Adrenal gland (tissue), 5 donors: ENCODE data around the gene GPR101.

Experiments
- POLR2A ChIP-seq, 2 donors: fragments of 450-650 bp; IDR thresholded peaks; one replicate each; pipeline ENCODE4 v1.6.1; 2017; ENCODE audit warnings: antibody characterized with exemption in 2 of 2, mild to moderate bottlenecking in 2 of 2, moderate library complexity in 1 of 2
- TF ChIP-seq, protein P1 (sequence below), 6 experiments: fragments of 450-650 bp in 4 of 6; fragments of 200-600 bp in 2 of 6; sonication (generic) in 1 of 6; IDR thresholded peaks; 1 replicate in 5 of 6; 2 replicates in 1 of 6; pipeline versions ENCODE4 v1.5.1 to v1.8.0; 2016 to 2021; ENCODE audit warnings: antibody characterized with exemption in 6 of 6, mild to moderate bottlenecking in 2 of 6, moderate library complexity in 1 of 6
- donor health status: DM: no; HTN: no; CAD: no.

DNA sequence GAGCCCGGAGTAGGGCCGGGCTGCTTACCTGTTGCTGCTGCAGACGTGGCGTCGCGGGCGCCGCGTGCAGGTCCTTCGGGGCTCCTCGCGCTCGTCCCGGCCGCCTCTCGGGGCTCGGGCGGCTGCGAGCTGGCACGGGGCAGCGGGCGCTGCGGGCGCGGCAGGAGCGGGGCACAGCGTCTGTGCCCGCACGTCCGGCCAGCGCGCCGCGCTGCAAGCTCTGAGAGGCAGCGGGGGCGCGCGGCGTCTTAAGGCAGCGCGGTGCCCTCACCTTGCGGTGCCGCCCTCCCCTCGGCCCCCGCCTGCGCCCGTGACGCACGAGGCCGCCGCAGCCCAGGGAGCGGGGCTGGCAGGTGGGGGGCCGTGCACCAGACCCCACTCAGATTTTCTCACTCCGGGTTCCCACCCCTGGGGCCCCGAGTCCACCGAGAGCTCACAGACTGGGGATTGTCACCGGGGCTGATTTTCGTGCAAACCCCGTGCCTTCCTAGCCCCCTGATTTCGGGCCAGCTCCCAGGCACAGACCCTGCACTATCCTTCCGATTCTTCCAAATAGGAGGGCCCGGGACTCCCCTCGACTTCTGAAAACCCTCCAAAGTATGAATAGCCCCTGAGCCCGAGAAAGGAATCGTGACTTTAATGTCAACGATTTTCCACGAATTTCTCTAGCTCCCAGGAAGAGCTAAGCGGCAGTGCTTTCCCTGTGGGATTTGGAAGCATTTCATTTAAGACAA lies at the start of gene GPR101:
- TF ChIP-seq POLR2A (IDR thresholded peaks at IDR 0.05) = no peak
- TF ChIP-seq, protein P1, sequence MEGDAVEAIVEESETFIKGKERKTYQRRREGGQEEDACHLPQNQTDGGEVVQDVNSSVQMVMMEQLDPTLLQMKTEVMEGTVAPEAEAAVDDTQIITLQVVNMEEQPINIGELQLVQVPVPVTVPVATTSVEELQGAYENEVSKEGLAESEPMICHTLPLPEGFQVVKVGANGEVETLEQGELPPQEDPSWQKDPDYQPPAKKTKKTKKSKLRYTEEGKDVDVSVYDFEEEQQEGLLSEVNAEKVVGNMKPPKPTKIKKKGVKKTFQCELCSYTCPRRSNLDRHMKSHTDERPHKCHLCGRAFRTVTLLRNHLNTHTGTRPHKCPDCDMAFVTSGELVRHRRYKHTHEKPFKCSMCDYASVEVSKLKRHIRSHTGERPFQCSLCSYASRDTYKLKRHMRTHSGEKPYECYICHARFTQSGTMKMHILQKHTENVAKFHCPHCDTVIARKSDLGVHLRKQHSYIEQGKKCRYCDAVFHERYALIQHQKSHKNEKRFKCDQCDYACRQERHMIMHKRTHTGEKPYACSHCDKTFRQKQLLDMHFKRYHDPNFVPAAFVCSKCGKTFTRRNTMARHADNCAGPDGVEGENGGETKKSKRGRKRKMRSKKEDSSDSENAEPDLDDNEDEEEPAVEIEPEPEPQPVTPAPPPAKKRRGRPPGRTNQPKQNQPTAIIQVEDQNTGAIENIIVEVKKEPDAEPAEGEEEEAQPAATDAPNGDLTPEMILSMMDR (IDR thresholded peaks at IDR 0.05) = no peak
